DND-41 (cell line): ENCODE measurements around the gene TGM6.

Experiments
- ATAC-seq: fragments of 200-7000 bp; cut with Tn5 transposase; 3 replicates; pipeline ENCODE4 v1.9.1; 2021; ENCODE audit warnings: low read depth; ENCODE audit not compliant: insufficient read depth
- DNase-seq: peaks from one replicate; pipeline ENCODE4 v3.0.0-alpha.2; 2020
- H2AFZ ChIP-seq: 2 replicates; pipeline ENCODE4 v1.6.0; 2012; ENCODE audit warnings: low read depth, low read length
- H3K27ac ChIP-seq: 2 replicates; pipeline ENCODE4 v1.5.1; 2012; ENCODE audit warnings: low read length, inconsistent platforms
- H3K27me3 ChIP-seq: fragments of 200-600 bp; sonication (generic); 2 replicates; pipeline ENCODE4 v1.6.0; 2012; ENCODE audit warnings: low read length, mild to moderate bottlenecking, inconsistent platforms; ENCODE audit not compliant: insufficient read depth, poor library complexity
- H3K36me3 ChIP-seq: 2 replicates; pipeline ENCODE4 v1.5.1; 2012; ENCODE audit warnings: low read length, inconsistent platforms; ENCODE audit not compliant: insufficient read depth
- H3K4me1 ChIP-seq: 2 replicates; pipeline ENCODE4 v1.5.1; 2012; ENCODE audit warnings: mild to moderate bottlenecking, low read length; ENCODE audit not compliant: insufficient read depth
- H3K4me2 ChIP-seq: 2 replicates; pipeline ENCODE4 v1.6.0; 2012; ENCODE audit warnings: mild to moderate bottlenecking, moderate library complexity, low read length, inconsistent platforms; ENCODE audit not compliant: insufficient read depth
- H3K4me3 ChIP-seq, 2 experiments: fragments of 200-600 bp in 1 of 2; shearing (Covaris generic) in 1 of 2; 2 replicates each; pipeline ENCODE4 v1.5.1; 2012 to 2016; ENCODE audit warnings: inconsistent platforms in 2 of 2, low read length in 2 of 2, mild to moderate bottlenecking in 2 of 2, low read depth in 1 of 2, moderate library complexity in 1 of 2
- H3K79me2 ChIP-seq: 2 replicates; pipeline ENCODE4 v1.6.0; 2012; ENCODE audit warnings: low read length, inconsistent platforms; ENCODE audit not compliant: insufficient read depth
- H3K9ac ChIP-seq: 2 replicates; pipeline ENCODE4 v1.6.0; 2012; ENCODE audit warnings: low read depth, mild to moderate bottlenecking, inconsistent platforms, low read length, moderate library complexity
- H3K9me3 ChIP-seq: 2 replicates; pipeline ENCODE4 v1.5.1; 2012; ENCODE audit warnings: low read length, moderate library complexity, mild to moderate bottlenecking, inconsistent platforms; ENCODE audit not compliant: insufficient read depth, severe bottlenecking
- H4K20me1 ChIP-seq: 2 replicates; pipeline ENCODE4 v1.6.0; 2012; ENCODE audit warnings: low read length; ENCODE audit not compliant: insufficient read depth
- CTCF ChIP-seq: IDR thresholded peaks from 2 replicates; pipeline ENCODE4 v1.5.1; 2012; ENCODE audit warnings: borderline replicate concordance, low read length, moderate library complexity, mild to moderate bottlenecking; ENCODE audit not compliant: poor library complexity, severe bottlenecking; ENCODE audit errors: extremely low read depth
- EZH2 ChIP-seq: IDR thresholded peaks from 3 replicates; pipeline ENCODE4 v1.6.1; 2012; ENCODE audit warnings: borderline replicate concordance, low read depth, mild to moderate bottlenecking, moderate library complexity, low read length, inconsistent platforms; ENCODE audit not compliant: severe bottlenecking

TGM6 gene

GRCh38 chr20:2469991-2470422 is 89.3 kb downstream of the TGM6 start:
- no peaks in the 10 kb centered on the region for H3K9me3 ChIP-seq
- peaks cover 55% of the 10 kb centered on the region for H3K79me2 ChIP-seq
- no peaks in the 10 kb centered on the region for H3K27me3 ChIP-seq
- peak overlapping the region; percentile 92 to 99 for H3K4me3 ChIP-seq
- H3K27ac ChIP-seq: peak overlapping the region; percentile 95
- peak overlapping the region; percentile 74 for H2AFZ ChIP-seq
- DNase-seq (peak; percentile 79), ATAC-seq (peak; percentile 70)
- H3K36me3 ChIP-seq: peaks cover 53% of the 10 kb centered on the region
- peak overlapping the region; percentile 63 for H3K4me2 ChIP-seq
- no peak for TF ChIP-seq EZH2
- no peak for TF ChIP-seq CTCF
- H3K4me1 ChIP-seq: peaks cover 43% of the 10 kb centered on the region
- H3K9ac ChIP-seq: peak overlapping the region; percentile 95
- H4K20me1 ChIP-seq: peaks cover 50% of the 10 kb centered on the region

GRCh38 chr20:2470423-2471193 is 89.9 kb downstream of the TGM6 start, which contains the start of gene SNRPB:
Gene SNRPB, minus strand, starts transcription at chr20:2470789. Its CDS starts 99 bp downstream, at chr20:2470690.
- peak; percentile 94 for ATAC-seq
- TF ChIP-seq EZH2: no peak
- TF ChIP-seq CTCF: peak; percentile 2
- peak within 1 kb of the TSS; percentile 95 for H3K9ac ChIP-seq
- peaks cover 50% of the 10 kb centered on the region for H3K79me2 ChIP-seq
- peak within 1 kb of the TSS; percentile 63 for H3K4me2 ChIP-seq
- H3K4me3 ChIP-seq: peak within 1 kb of the TSS; percentile 92 to 99
- peak; percentile 99 for DNase-seq
- peak within 1 kb of the TSS; percentile 95 for H3K27ac ChIP-seq
- H3K9me3 ChIP-seq: no peaks in the 10 kb centered on the region
- H3K36me3 ChIP-seq: peaks cover 47% of the 10 kb centered on the region
- H2AFZ ChIP-seq: peak within 1 kb of the TSS; percentile 74
- H3K27me3 ChIP-seq: no peaks in the 10 kb centered on the region
- peaks cover 43% of the 10 kb centered on the region for H3K4me1 ChIP-seq
- H4K20me1 ChIP-seq: peaks cover 44% of the 10 kb centered on the region

- no peak for DNase-seq
- H3K27me3 ChIP-seq: no peaks in the 10 kb centered on the region
- TF ChIP-seq CTCF (no peak), EZH2 (no peak)
- no peak overlapping the region for H3K27ac ChIP-seq
- H2AFZ ChIP-seq: no peak overlapping the region
- H4K20me1 ChIP-seq: peaks cover 15% of the 10 kb centered on the region
- H3K4me3 ChIP-seq: no peak overlapping the region
- peaks cover 22% of the 10 kb centered on the region for H3K4me1 ChIP-seq
- no peak overlapping the region for H3K9ac ChIP-seq
- peaks cover 18% of the 10 kb centered on the region for H3K36me3 ChIP-seq
- H3K4me2 ChIP-seq: no peak overlapping the region
- peaks cover 21% of the 10 kb centered on the region for H3K79me2 ChIP-seq
- H3K9me3 ChIP-seq: no peaks in the 10 kb centered on the region
- no peak for ATAC-seq
Observed at GRCh38 chr20:2473516-2473915, 92.8 kb downstream of the TGM6 start.
